ENCODE results near the gene SIPA1L3.
A peak's percentile ranks its signal among the peaks of the same experiment; 100 is the strongest.
"Not testable (repeated sequence)": the region's sequence is repeated elsewhere in the genome, so short reads cannot be mapped to it uniquely, and the experiment has no call there.

Gene SIPA1L3

GRCh38 chr19:38213911-38214625 is 307.1 kb downstream of the SIPA1L3 start:
- no peak overlapping the region for H3K27ac ChIP-seq (ENCODE audit: low read length)
- H3K27me3 ChIP-seq (ENCODE audit: low read depth, low read length): peaks cover 15% of the 10 kb centered on the region
- H3K4me3 ChIP-seq (ENCODE audit: low read depth in 1 of 2, low read length in 2 of 2): no peak overlapping the region
- H3K36me3 ChIP-seq (ENCODE audit: control insufficient read depth in 1 of 2, insufficient read depth in 2 of 2, low read length in 2 of 2): no peaks in the 10 kb centered on the region
- peaks cover 0 to 24% of the 10 kb centered on the region in 2 donors for H3K4me1 ChIP-seq (ENCODE audit: control insufficient read depth in 1 of 2, insufficient read depth in 2 of 2, low read length in 2 of 2)
- H3K9me3 ChIP-seq (ENCODE audit: control insufficient read depth in 1 of 2, low read length in 2 of 2): no peaks in the 10 kb centered on the region

- no peaks in the 10 kb centered on the region for H3K27me3 ChIP-seq (ENCODE audit: low read depth, low read length)
Observed at GRCh38 chr19:38216785-38217641, 310.0 kb downstream of the SIPA1L3 start.

GRCh38 chr19:38218204-38218603 is 311.2 kb downstream of the SIPA1L3 start:
- Histone ChIP-seq H3K9me3 (ENCODE audit: control insufficient read depth in 1 of 2, low read length in 2 of 2) (no peaks in the 10 kb centered on the region), H3K4me1 (ENCODE audit: control insufficient read depth in 1 of 2, insufficient read depth in 2 of 2, low read length in 2 of 2) (no peaks in the 10 kb centered on the region), H3K4me3 (ENCODE audit: low read depth in 1 of 2, low read length in 2 of 2) (no peak overlapping the region), H3K27ac (ENCODE audit: low read length) (no peak overlapping the region), H3K36me3 (ENCODE audit: control insufficient read depth in 1 of 2, insufficient read depth in 2 of 2, low read length in 2 of 2) (no peaks in the 10 kb centered on the region), H3K27me3 (ENCODE audit: low read depth, low read length) (peaks cover 7% of the 10 kb centered on the region)

More at GRCh38 chr19:38216785-38217641, 310.0 kb downstream of the SIPA1L3 start:
- no peaks in the 10 kb centered on the region for H3K9me3 ChIP-seq (ENCODE audit: control insufficient read depth in 1 of 2, low read length in 2 of 2)
- no peak overlapping the region for H3K4me3 ChIP-seq (ENCODE audit: low read depth in 1 of 2, low read length in 2 of 2)
- H3K27ac ChIP-seq (ENCODE audit: low read length): no peak overlapping the region
- H3K4me1 ChIP-seq (ENCODE audit: control insufficient read depth in 1 of 2, insufficient read depth in 2 of 2, low read length in 2 of 2): no peaks in the 10 kb centered on the region
- H3K36me3 ChIP-seq (ENCODE audit: control insufficient read depth in 1 of 2, insufficient read depth in 2 of 2, low read length in 2 of 2): no peaks in the 10 kb centered on the region

GRCh38 chr19:38219221-38219620 is 312.2 kb downstream of the SIPA1L3 start:
- H3K27ac ChIP-seq (ENCODE audit: low read length): no peak overlapping the region
- H3K4me3 ChIP-seq (ENCODE audit: low read depth in 1 of 2, low read length in 2 of 2): no peak overlapping the region
- no peaks in the 10 kb centered on the region for H3K9me3 ChIP-seq (ENCODE audit: control insufficient read depth in 1 of 2, low read length in 2 of 2)
- H3K27me3 ChIP-seq (ENCODE audit: low read depth, low read length): peaks cover 15% of the 10 kb centered on the region
- H3K4me1 ChIP-seq (ENCODE audit: control insufficient read depth in 1 of 2, insufficient read depth in 2 of 2, low read length in 2 of 2): peaks cover 0 to 7% of the 10 kb centered on the region in 2 donors
- H3K36me3 ChIP-seq (ENCODE audit: control insufficient read depth in 1 of 2, insufficient read depth in 2 of 2, low read length in 2 of 2): no peaks in the 10 kb centered on the region

- Histone ChIP-seq H3K4me1 (ENCODE audit: control insufficient read depth in 1 of 2, insufficient read depth in 2 of 2, low read length in 2 of 2) (peaks cover 0 to 11% of the 10 kb centered on the region in 2 donors), H3K4me3 (ENCODE audit: low read depth in 1 of 2, low read length in 2 of 2) (no peak overlapping the region), H3K9me3 (ENCODE audit: control insufficient read depth in 1 of 2, low read length in 2 of 2) (no peaks in the 10 kb centered on the region), H3K27me3 (ENCODE audit: low read depth, low read length) (peaks cover 23% of the 10 kb centered on the region), H3K27ac (ENCODE audit: low read length) (no peak overlapping the region), H3K36me3 (ENCODE audit: control insufficient read depth in 1 of 2, insufficient read depth in 2 of 2, low read length in 2 of 2) (no peaks in the 10 kb centered on the region)
Observed at GRCh38 chr19:38221421-38221820, 314.4 kb downstream of the SIPA1L3 start.

GRCh38 chr19:38221919-38222830 is 315.2 kb downstream of the SIPA1L3 start:
- peaks cover 0 to 11% of the 10 kb centered on the region in 2 donors for H3K4me1 ChIP-seq (ENCODE audit: control insufficient read depth in 1 of 2, insufficient read depth in 2 of 2, low read length in 2 of 2)
- H3K27me3 ChIP-seq (ENCODE audit: low read depth, low read length): peaks cover 29% of the 10 kb centered on the region

GRCh38 chr19:38223119-38223523 is 316.1 kb downstream of the SIPA1L3 start:
- Histone ChIP-seq H3K27me3 (ENCODE audit: low read depth, low read length) (peaks cover 38% of the 10 kb centered on the region), H3K4me1 (ENCODE audit: control insufficient read depth in 1 of 2, insufficient read depth in 2 of 2, low read length in 2 of 2) (peaks cover 0 to 11% of the 10 kb centered on the region in 2 donors), H3K9me3 (ENCODE audit: control insufficient read depth in 1 of 2, low read length in 2 of 2) (no peaks in the 10 kb centered on the region), H3K36me3 (ENCODE audit: control insufficient read depth in 1 of 2, insufficient read depth in 2 of 2, low read length in 2 of 2) (no peaks in the 10 kb centered on the region), H3K4me3 (ENCODE audit: low read depth in 1 of 2, low read length in 2 of 2) (no peak overlapping the region), H3K27ac (ENCODE audit: low read length) (no peak overlapping the region)

More at GRCh38 chr19:38221919-38222830, 315.2 kb downstream of the SIPA1L3 start:
- Histone ChIP-seq H3K9me3 (ENCODE audit: control insufficient read depth in 1 of 2, low read length in 2 of 2) (no peaks in the 10 kb centered on the region), H3K36me3 (ENCODE audit: control insufficient read depth in 1 of 2, insufficient read depth in 2 of 2, low read length in 2 of 2) (no peaks in the 10 kb centered on the region), H3K4me3 (ENCODE audit: low read depth in 1 of 2, low read length in 2 of 2) (no peak overlapping the region), H3K27ac (ENCODE audit: low read length) (no peak overlapping the region)

- H3K27ac ChIP-seq (ENCODE audit: low read length): no peak overlapping the region
- no peaks in the 10 kb centered on the region for H3K36me3 ChIP-seq (ENCODE audit: control insufficient read depth in 1 of 2, insufficient read depth in 2 of 2, low read length in 2 of 2)
- no peaks in the 10 kb centered on the region for H3K9me3 ChIP-seq (ENCODE audit: control insufficient read depth in 1 of 2, low read length in 2 of 2)
- H3K27me3 ChIP-seq (ENCODE audit: low read depth, low read length): peaks cover 39% of the 10 kb centered on the region
- H3K4me3 ChIP-seq (ENCODE audit: low read depth in 1 of 2, low read length in 2 of 2): peak overlapping the region in 1 of 2 donors; percentile 65
- H3K4me1 ChIP-seq (ENCODE audit: control insufficient read depth in 1 of 2, insufficient read depth in 2 of 2, low read length in 2 of 2): peaks cover 0 to 13% of the 10 kb centered on the region in 2 donors
Observed at GRCh38 chr19:38223617-38224013, 316.6 kb downstream of the SIPA1L3 start.

GRCh38 chr19:38224014-38224862 is 317.2 kb downstream of the SIPA1L3 start, which contains the start of gene DPF1:
TSS of gene DPF1 (minus strand) at chr19:38224222. CDS start at chr19:38224142, 80 bp downstream.
- peaks cover 0 to 19% of the 10 kb centered on the region in 2 donors for H3K4me1 ChIP-seq (ENCODE audit: control insufficient read depth in 1 of 2, insufficient read depth in 2 of 2, low read length in 2 of 2)
- H3K36me3 ChIP-seq (ENCODE audit: control insufficient read depth in 1 of 2, insufficient read depth in 2 of 2, low read length in 2 of 2): no peaks in the 10 kb centered on the region
- no peaks in the 10 kb centered on the region for H3K9me3 ChIP-seq (ENCODE audit: control insufficient read depth in 1 of 2, low read length in 2 of 2)
- peak within 1 kb of the TSS in 1 of 2 donors; percentile 65 for H3K4me3 ChIP-seq (ENCODE audit: low read depth in 1 of 2, low read length in 2 of 2)
- no peak within 1 kb of the TSS for H3K27ac ChIP-seq (ENCODE audit: low read length)
- peaks cover 44% of the 10 kb centered on the region for H3K27me3 ChIP-seq (ENCODE audit: low read depth, low read length)

GRCh38 chr19:38224863-38225218 is 317.8 kb downstream of the SIPA1L3 start:
- H3K36me3 ChIP-seq (ENCODE audit: control insufficient read depth in 1 of 2, insufficient read depth in 2 of 2, low read length in 2 of 2); H3K27ac ChIP-seq (ENCODE audit: low read length); H3K4me3 ChIP-seq (ENCODE audit: low read depth in 1 of 2, low read length in 2 of 2); H3K9me3 ChIP-seq (ENCODE audit: control insufficient read depth in 1 of 2, low read length in 2 of 2): not testable (repeated sequence)
- Histone ChIP-seq H3K4me1 (ENCODE audit: control insufficient read depth in 1 of 2, insufficient read depth in 2 of 2, low read length in 2 of 2) (peaks cover 0 to 21% of the 10 kb centered on the region in 2 donors), H3K27me3 (ENCODE audit: low read depth, low read length) (peaks cover 44% of the 10 kb centered on the region)

Data from muscle layer of duodenum (tissue), 2 donors.